SHP77 treated with DMSO at 0.1 percent for 48 hours (cell line): ENCODE results near the gene RPL10A.
"Not testable (repeated sequence)": the region's sequence is repeated elsewhere in the genome, so short reads cannot be mapped to it uniquely, and the experiment has no call there.

Experiments used
- DNase-seq: peaks from one replicate; lab custom pipeline; 2025; lab: John Stamatoyannopoulos, UW

RPL10A gene

DNA sequence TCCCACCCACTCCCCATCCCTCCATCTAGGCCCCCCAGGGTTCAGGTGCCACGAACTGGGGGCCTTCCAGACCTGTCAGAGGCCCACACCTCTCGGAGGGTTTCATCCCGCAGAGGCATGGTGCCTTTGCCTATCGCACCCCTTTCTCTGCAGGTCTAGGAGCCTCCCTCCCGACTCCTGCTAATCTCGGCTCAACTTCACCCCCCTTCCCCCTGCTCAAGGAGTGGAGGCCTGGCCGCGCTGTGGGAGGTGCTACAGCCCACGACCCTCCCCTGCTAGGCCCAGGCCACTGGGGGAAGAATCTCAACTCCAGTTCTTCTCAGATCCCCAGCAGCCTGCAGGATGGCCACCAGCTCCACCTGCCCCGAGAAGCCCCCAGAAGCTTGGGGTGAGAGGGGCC lies 44.5 kb downstream of the RPL10A start, which contains the start of gene TULP1:
Gene TULP1, minus strand, starts transcription at position 157 of the 400 bp plus-strand sequence. Its CDS starts 38 bp downstream, at position 119.
- no peak for DNase-seq

GRCh38 chr6:35514587-35514986 lies 46.4 kb downstream of the RPL10A start:
- DNase-seq = no peak

DNA sequence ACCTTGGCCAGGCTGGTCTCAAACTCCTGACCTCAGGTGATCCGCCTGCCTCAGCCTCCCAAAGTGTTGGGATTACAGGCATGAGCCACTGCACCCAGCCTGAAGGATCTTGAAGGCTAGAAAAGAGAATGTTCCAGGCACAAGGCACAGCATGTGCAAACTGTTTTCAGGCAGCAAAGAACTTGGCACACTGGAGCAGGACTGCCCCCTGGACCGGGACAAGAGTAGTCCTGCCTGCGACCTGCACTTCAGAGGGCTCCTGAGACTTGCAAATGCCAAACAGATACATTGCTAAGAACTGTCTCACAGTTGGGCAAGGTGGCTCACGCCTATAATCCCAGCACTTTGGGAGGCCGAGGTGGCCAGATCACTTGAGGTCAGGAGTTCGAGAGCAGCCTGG lies 47.7 kb downstream of the RPL10A start:
- DNase-seq = not testable (repeated sequence)

- no peak for DNase-seq
These were observed 48.5 kb downstream of the RPL10A start for GRCh38 chr6:35516712-35517111.

DNA sequence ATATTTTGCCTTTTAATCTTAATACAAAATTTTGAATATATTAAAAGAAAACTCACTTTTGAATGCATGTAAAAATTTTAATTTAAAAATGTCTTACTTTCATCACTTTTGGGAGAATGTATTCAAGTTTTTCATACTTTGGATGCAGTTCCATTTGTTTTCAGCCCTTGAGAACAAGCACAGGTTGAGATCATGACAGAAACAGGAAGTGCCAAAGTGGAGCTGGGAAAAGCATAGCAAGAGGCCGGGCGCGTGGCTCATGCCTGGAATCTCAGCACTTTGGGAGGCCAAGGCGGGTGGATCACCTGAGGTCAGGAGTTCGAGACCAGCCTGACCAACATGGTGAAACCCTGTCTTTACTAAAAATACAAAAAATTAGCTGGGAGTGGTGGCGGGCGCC lies 49.8 kb downstream of the RPL10A start:
- not testable (repeated sequence) for DNase-seq

- no peak for DNase-seq
These were observed 50.5 kb downstream of the RPL10A start for GRCh38 chr6:35518566-35519312.

- DNase-seq = no peak
These were observed 51.3 kb downstream of the RPL10A start for GRCh38 chr6:35519313-35520015.
